Measurements from ENCODE around the gene CAMSAP3.
"Not testable (repeated sequence)": the region's sequence is repeated elsewhere in the genome, so short reads cannot be mapped to it uniquely, and the experiment has no call there.

CAMSAP3 gene

DNA sequence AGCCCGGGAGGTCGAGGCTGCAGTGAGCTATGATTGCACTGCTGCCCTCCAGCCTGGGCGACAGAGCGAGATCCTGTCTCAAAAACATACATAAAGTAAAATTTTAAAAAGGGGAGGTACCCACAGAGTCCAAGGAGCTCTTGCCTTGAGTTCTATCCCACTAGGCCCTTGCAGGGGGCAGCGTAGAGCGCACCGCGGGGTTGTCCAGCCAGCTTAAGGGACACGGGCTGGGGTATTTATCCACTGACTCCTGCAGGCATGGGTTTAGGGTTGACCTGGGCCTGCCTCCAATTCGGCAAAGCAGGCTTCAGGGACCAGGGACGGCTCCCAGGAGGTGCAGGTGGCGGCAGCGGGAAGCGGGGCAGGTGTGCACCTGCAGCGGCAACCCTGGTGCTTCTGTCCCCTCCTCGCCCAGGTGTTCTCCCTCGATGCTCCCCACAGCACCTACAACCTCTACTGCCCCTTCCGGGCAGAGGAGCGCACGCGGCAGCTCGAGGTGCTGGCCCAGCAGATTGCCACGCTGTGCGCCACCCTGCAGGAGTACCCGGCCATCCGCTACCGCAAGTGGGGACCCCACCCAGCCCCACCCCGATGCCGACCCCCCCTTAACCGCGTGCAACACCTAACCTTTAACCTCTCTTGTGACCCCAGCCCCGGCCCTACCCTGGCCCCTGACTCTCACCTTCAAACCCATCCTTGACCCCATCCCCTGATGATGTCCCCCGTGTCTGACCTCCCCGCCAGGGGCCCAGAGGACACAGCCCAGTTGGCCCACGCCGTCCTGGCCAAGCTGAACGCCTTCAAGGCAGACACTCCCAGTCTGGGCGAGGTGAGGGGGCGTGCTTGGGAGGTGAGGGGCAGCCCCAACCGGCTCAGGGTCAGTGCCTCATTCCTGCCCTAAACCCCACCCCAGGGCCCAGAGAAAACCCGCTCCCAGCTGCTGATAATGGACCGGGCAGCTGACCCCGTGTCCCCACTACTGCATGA, 45.9 kb downstream of the CAMSAP3 start:
- Histone ChIP-seq H3K9ac (no peak overlapping the region), H2AFZ (no peak overlapping the region), H3K36me3 (ENCODE audit: control insufficient read depth, insufficient read depth, low read length) (no peaks in the 10 kb centered on the region), H3K27me3 (ENCODE audit: control insufficient read depth, insufficient read depth, low read length) (no peaks in the 10 kb centered on the region), H3K9me3 (ENCODE audit: control insufficient read depth, low read length) (no peaks in the 10 kb centered on the region), H3K79me2 (no peaks in the 10 kb centered on the region), H3K4me1 (no peaks in the 10 kb centered on the region), H3K27ac (no peak overlapping the region), H3K4me3 (ENCODE audit: low read depth, low read length) (no peak overlapping the region), H3K4me2 (ENCODE audit: low read length) (no peak overlapping the region)
- TF ChIP-seq, protein P1, sequence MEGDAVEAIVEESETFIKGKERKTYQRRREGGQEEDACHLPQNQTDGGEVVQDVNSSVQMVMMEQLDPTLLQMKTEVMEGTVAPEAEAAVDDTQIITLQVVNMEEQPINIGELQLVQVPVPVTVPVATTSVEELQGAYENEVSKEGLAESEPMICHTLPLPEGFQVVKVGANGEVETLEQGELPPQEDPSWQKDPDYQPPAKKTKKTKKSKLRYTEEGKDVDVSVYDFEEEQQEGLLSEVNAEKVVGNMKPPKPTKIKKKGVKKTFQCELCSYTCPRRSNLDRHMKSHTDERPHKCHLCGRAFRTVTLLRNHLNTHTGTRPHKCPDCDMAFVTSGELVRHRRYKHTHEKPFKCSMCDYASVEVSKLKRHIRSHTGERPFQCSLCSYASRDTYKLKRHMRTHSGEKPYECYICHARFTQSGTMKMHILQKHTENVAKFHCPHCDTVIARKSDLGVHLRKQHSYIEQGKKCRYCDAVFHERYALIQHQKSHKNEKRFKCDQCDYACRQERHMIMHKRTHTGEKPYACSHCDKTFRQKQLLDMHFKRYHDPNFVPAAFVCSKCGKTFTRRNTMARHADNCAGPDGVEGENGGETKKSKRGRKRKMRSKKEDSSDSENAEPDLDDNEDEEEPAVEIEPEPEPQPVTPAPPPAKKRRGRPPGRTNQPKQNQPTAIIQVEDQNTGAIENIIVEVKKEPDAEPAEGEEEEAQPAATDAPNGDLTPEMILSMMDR (IDR thresholded peaks at IDR 0.05) = no peak

DNA sequence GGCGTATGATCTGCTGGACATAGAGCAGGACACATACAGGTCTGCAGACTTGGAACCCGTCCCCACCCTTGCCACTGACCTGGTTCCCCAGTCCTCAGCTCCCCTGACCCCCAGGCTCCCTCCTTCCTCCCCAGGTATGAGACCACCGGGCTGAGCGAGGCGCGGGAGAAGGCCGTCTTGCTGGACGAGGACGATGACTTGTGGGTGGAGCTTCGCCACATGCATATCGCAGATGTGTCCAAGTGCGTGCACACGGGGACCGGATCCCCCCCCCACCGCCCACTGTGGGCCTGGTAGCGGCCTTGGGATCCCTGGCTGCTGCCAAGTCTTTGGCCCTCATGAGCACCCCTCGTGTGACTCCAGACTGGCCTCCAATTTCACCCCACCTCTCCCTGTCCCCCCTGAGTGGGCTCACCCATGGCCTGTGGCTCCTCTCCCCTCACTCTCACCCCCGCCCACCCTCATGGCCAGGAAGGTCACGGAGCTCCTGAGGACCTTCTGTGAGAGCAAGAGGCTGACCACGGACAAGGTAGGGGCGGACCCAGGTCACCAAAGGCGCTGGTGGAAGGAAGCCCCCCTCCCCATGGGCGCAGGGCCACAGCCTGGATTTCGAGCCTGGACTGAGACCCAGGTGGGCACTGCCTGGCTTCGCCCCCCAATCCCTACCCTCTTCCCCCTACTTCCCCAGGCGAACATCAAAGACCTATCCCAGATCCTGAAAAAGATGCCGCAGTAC, 46.8 kb downstream of the CAMSAP3 start:
- H3K79me2 ChIP-seq = no peaks in the 10 kb centered on the region
- no peak overlapping the region for H3K4me3 ChIP-seq (ENCODE audit: low read depth, low read length)
- no peaks in the 10 kb centered on the region for H3K27me3 ChIP-seq (ENCODE audit: control insufficient read depth, insufficient read depth, low read length)
- H3K4me2 ChIP-seq (ENCODE audit: low read length) = no peak overlapping the region
- TF ChIP-seq, protein P1 (IDR thresholded peaks at IDR 0.05) = no peak
- H2AFZ ChIP-seq = no peak overlapping the region
- H3K9me3 ChIP-seq (ENCODE audit: control insufficient read depth, low read length) = no peaks in the 10 kb centered on the region
- H3K36me3 ChIP-seq (ENCODE audit: control insufficient read depth, insufficient read depth, low read length) = no peaks in the 10 kb centered on the region
- H3K4me1 ChIP-seq = no peaks in the 10 kb centered on the region
- H3K27ac ChIP-seq = no peak overlapping the region
- H3K9ac ChIP-seq = no peak overlapping the region

DNA sequence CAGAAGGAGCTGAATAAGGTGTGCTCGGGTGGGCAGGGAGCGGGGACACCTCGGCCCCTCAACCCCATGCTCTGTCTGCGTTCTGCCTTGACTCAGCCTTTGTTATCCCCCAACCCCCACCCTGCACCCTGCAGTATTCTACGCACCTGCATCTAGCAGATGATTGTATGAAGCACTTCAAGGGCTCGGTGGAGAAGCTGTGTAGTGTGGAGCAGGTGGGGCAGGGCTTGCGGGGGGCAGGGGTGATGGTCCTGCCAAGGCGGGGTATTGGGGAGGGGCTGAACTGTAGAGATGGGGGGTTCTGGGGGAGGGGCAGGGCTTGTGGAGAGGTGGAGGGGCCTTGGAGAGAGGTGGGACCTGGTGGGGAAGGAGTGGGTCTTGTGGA, 47.4 kb downstream of the CAMSAP3 start:
- no peaks in the 10 kb centered on the region for H3K4me1 ChIP-seq
- no peak overlapping the region for H3K27ac ChIP-seq
- H3K9ac ChIP-seq = no peak overlapping the region
- no peaks in the 10 kb centered on the region for H3K79me2 ChIP-seq
- no peaks in the 10 kb centered on the region for H3K27me3 ChIP-seq (ENCODE audit: control insufficient read depth, insufficient read depth, low read length)
- no peak overlapping the region for H2AFZ ChIP-seq
- H3K4me2 ChIP-seq (ENCODE audit: low read length) = no peak overlapping the region
- TF ChIP-seq, protein P1 (IDR thresholded peaks at IDR 0.05) = no peak
- H3K36me3 ChIP-seq (ENCODE audit: control insufficient read depth, insufficient read depth, low read length) = no peaks in the 10 kb centered on the region
- H3K9me3 ChIP-seq (ENCODE audit: control insufficient read depth, low read length) = no peaks in the 10 kb centered on the region
- no peak overlapping the region for H3K4me3 ChIP-seq (ENCODE audit: low read depth, low read length)

DNA sequence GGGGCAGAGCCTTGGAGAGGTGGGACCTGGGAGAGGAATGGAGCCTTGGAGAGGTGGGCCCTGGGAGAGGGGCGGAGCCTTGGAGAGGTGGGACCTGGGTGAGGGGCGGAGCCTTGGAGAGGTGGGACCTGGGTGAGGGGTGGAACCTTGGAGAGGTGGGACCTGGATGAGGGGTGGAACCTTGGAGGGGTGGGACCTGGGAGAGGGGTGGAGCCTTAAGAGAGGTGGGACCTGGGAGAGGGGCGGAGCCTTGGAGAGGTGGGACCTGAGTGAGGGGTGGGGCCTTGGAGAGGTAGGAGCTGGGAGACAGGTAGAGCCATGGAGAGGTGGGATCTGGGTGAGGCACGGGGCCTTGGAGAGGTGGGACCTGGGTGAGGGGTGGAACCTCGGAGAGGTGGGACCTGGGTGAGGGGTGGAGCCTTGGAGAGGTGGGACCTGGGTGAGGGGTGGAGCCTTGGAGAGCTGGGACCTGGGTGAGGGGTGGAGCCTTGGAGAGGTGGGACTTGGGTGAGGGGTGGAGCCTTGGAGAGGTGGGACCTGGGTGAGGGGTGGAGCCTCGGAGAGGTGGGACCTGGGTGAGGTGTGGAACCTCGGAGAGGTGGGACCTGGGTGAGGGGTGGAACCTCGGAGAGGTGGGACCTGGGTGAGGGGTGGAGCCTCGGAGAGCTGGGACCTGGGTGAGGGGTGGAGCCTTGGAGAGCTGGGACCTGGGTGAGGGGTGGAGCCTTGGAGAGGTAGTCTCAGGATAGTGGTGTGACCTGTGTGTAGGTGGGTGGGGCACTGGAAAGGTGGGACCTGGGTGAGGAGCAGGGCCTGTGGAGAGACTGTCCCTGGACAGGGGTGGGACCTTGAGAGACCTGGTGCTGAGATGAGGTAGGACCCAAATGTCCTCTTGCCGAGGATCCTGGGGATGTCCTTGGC, 48.2 kb downstream of the CAMSAP3 start:
- H3K4me2 ChIP-seq (ENCODE audit: low read length); H3K4me3 ChIP-seq (ENCODE audit: low read depth, low read length); H3K9ac ChIP-seq; H3K79me2 ChIP-seq; H3K36me3 ChIP-seq (ENCODE audit: control insufficient read depth, insufficient read depth, low read length); H2AFZ ChIP-seq; H3K4me1 ChIP-seq; H3K9me3 ChIP-seq (ENCODE audit: control insufficient read depth, low read length); H3K27me3 ChIP-seq (ENCODE audit: control insufficient read depth, insufficient read depth, low read length); H3K27ac ChIP-seq: not testable (repeated sequence)

DNA sequence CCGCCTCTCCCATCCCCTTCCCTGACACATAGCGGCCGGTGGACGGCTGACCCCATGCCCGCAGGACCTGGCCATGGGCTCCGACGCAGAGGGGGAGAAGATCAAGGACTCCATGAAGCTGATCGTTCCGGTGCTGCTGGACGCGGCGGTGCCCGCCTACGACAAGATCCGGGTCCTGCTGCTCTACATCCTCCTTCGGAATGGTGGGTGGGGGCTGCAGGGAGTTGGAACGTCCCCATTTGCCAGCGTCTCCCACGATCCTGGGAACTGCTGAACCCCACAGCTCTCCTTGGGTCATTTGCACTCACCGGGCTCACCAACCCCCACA, 48.9 kb downstream of the CAMSAP3 start:
- H3K79me2 ChIP-seq = no peaks in the 10 kb centered on the region
- H3K36me3 ChIP-seq (ENCODE audit: control insufficient read depth, insufficient read depth, low read length) = no peaks in the 10 kb centered on the region
- H3K27ac ChIP-seq = no peak overlapping the region
- no peaks in the 10 kb centered on the region for H3K9me3 ChIP-seq (ENCODE audit: control insufficient read depth, low read length)
- H3K4me2 ChIP-seq (ENCODE audit: low read length) = no peak overlapping the region
- no peak overlapping the region for H2AFZ ChIP-seq
- H3K4me3 ChIP-seq (ENCODE audit: low read depth, low read length) = no peak overlapping the region
- no peaks in the 10 kb centered on the region for H3K27me3 ChIP-seq (ENCODE audit: control insufficient read depth, insufficient read depth, low read length)
- no peak overlapping the region for H3K9ac ChIP-seq
- H3K4me1 ChIP-seq = no peaks in the 10 kb centered on the region
- TF ChIP-seq, protein P1 (IDR thresholded peaks at IDR 0.05) = no peak
